ENCODE results near the gene MEG3. TPM values are rescaled to one million over a fixed set of nuclear protein-coding genes. Genes with fewer than 3 reads are reported as not detected.

MEG3 gene
- total RNA-seq, 2 donors from 2014 or later = 10.3 to 11.0 TPM

GRCh38 chr14:100822013-100822412, 3.9 kb upstream of the MEG3 start:
- intact Hi-C loops (cut with DNase I) = no loop called here
- H3K27me3 ChIP-seq = no peaks in the 10 kb centered on the region
- no peaks in the 10 kb centered on the region for H3K4me1 ChIP-seq
- DNase-seq = no peak
- H3K9ac ChIP-seq (ENCODE audit: low read depth in 2 of 2, low read length in 2 of 2) = no peak overlapping the region
- no peak overlapping the region for H3K27ac ChIP-seq
- no peak for TF ChIP-seq CTCF (IDR thresholded peaks at IDR 0.05)
- no peaks in the 10 kb centered on the region for H3K9me3 ChIP-seq
- H3K4me3 ChIP-seq = no peak overlapping the region
- no peaks in the 10 kb centered on the region for H3K36me3 ChIP-seq

DNA sequence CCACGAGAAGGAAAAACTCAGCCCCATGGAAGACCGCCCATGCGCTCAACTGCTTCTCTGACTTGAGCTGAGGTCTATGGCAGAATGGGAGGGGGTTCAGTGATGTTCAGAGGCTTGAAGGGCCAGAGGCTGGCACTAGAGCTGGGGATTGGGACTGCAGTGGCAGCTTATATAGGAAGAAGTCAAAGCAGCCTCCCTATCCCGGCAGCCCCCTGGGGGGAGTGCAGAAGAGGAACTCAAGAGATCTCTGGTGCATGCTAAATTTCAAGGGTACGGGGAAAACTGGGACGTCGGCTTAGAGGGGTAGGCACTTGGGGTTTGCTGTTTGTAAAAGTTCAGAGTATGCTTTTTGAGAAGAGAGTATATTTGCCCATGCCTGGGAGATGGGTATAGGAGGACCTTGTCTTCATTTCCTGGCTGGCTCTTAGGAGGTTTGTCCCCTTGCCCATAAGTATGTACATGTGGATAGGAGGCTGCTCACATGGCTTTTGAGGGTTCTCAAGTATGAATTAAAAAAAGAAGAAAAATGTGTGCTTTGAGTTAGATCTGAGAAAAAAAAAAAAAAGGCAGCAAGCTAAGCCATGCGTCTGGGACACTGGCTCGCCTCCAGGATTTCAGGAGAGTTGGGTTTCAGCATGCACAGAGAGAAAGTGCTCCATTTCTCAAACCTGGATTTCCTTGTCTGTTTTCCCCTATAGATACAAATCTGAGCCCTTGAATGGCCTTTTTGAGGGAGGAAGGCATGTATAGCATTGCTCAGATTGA, 3.2 kb upstream of the MEG3 start:
- no peaks in the 10 kb centered on the region for H3K27me3 ChIP-seq
- intact Hi-C loops (cut with DNase I) = no loop called here
- DNase-seq = no peak
- no peak overlapping the region for H3K27ac ChIP-seq
- no peak overlapping the region for H3K9ac ChIP-seq (ENCODE audit: low read depth in 2 of 2, low read length in 2 of 2)
- H3K36me3 ChIP-seq = no peaks in the 10 kb centered on the region
- TF ChIP-seq CTCF (IDR thresholded peaks at IDR 0.05) = no peak
- no peaks in the 10 kb centered on the region for H3K4me1 ChIP-seq
- H3K9me3 ChIP-seq = no peaks in the 10 kb centered on the region
- H3K4me3 ChIP-seq = no peak overlapping the region

- Histone ChIP-seq H3K4me1 (no peaks in the 10 kb centered on the region), H3K27ac (no peak overlapping the region), H3K36me3 (no peaks in the 10 kb centered on the region), H3K9me3 (no peaks in the 10 kb centered on the region), H3K9ac (ENCODE audit: low read depth in 2 of 2, low read length in 2 of 2) (no peak overlapping the region), H3K27me3 (no peaks in the 10 kb centered on the region), H3K4me3 (no peak overlapping the region)
- DNase-seq = no peak
- intact Hi-C loops (cut with DNase I) = no loop called here
- no peak for TF ChIP-seq CTCF (IDR thresholded peaks at IDR 0.05)
Measured at GRCh38 chr14:100823413-100824080, 2.4 kb upstream of the MEG3 start.

GRCh38 chr14:100824091-100824551, 1.8 kb upstream of the MEG3 start:
- Histone ChIP-seq H3K9me3 (no peaks in the 10 kb centered on the region), H3K4me3 (no peak overlapping the region), H3K4me1 (no peaks in the 10 kb centered on the region), H3K36me3 (no peaks in the 10 kb centered on the region), H3K27me3 (no peaks in the 10 kb centered on the region), H3K27ac (no peak overlapping the region), H3K9ac (ENCODE audit: low read depth in 2 of 2, low read length in 2 of 2) (no peak overlapping the region)
- TF ChIP-seq CTCF (IDR thresholded peaks at IDR 0.05) = no peak
- intact Hi-C loops (cut with DNase I) = no loop called here
- DNase-seq = no peak

DNA sequence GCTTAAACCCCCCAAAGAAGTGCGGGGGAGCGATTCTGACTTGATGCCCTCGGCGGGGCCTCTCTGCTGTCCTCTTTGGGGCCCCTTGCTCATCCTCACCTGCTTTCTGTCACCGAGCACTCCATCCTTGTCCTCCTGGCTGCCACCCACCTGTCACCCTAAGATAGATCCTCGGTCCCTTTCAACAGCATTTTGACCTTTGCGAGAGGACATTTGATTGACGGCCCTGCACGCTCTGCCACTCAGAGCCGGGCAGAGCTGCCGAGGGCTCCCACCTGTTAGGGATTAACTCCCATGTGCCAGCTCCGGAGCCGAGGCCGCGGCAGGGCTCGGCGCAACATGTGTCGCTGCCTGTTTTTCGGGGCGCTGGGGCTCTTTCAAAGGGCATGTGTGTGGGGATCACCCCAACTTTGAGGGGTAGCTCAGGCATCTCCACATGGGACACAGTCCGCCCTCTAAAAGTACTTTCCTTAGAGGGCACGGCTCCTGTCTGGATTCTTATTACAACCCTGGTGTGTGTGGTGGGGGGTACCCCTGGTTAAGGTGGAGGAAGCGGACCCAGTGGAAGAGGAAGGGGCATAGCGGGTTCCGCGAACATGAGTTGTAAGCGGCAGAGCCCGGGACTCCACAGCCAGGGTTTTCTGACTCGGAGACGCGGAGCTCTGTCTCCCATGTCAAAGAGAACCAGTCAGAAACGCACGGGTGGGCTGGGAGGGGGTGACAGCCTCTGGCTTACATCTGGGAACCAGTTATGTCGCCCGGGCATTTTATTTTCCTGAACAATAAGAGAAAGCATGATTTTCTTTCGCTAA, 811 bp upstream of the MEG3 start:
- no peak for TF ChIP-seq CTCF (IDR thresholded peaks at IDR 0.05)
- Histone ChIP-seq H3K4me1 (no peaks in the 10 kb centered on the region), H3K9me3 (no peaks in the 10 kb centered on the region), H3K36me3 (no peaks in the 10 kb centered on the region), H3K9ac (ENCODE audit: low read depth in 2 of 2, low read length in 2 of 2) (no peak overlapping the region), H3K4me3 (no peak overlapping the region), H3K27ac (no peak overlapping the region), H3K27me3 (no peaks in the 10 kb centered on the region)
- DNase-seq = no peak
- intact Hi-C loops (cut with DNase I) = no loop called here
